Colonic mucosa (tissue), 4 donors: Measurements from ENCODE around the gene SPOCK3. TPM values are rescaled to one million over a fixed set of nuclear protein-coding genes. Genes with fewer than 3 reads are reported as not detected.

Experiments used
- DNase-seq: peaks from one replicate; pipeline ENCODE4 v3.0.0-alpha.2; 2020
- H3K27ac ChIP-seq: fragments of 200-600 bp; one replicate; pipeline ENCODE4 v1.8.0; 2021
- H3K27me3 ChIP-seq: fragments of 200-600 bp; one replicate; pipeline ENCODE4 v1.8.0; 2021
- H3K36me3 ChIP-seq: fragments of 200-600 bp; one replicate; pipeline ENCODE4 v1.8.0; 2021
- H3K4me1 ChIP-seq: fragments of 200-600 bp; one replicate; pipeline ENCODE4 v1.8.0; 2021; ENCODE audit warnings: mild to moderate bottlenecking
- H3K4me3 ChIP-seq: fragments of 200-600 bp; one replicate; pipeline ENCODE4 v1.8.0; 2021
- H3K9ac ChIP-seq, 2 donors: one replicate each; pipeline ENCODE4 v1.7.0; 2013; ENCODE audit warnings: control low read depth in 2 of 2, low read depth in 2 of 2, low read length in 2 of 2
- H3K9me3 ChIP-seq: fragments of 200-600 bp; one replicate; pipeline ENCODE4 v1.8.0; 2021
- CTCF ChIP-seq: fragments of 200-600 bp; IDR thresholded peaks from one replicate; pipeline ENCODE4 v1.8.0; 2022; ENCODE audit warnings: antibody characterized with exemption, mild to moderate bottlenecking
- intact Hi-C: fragments of 100-400 bp; cut with DNase I; formaldehyde crosslinking; loops from one replicate; pipeline ENCODE4 v1.14.1; 2022
- total RNA-seq, 2 donors: library from RNA; stranded (reverse); fragmentation: NEBNext Ultra II Directional in 1 of 2; extraction: Animal tissue kit (Norgen Biotek cat#: 25700) in 1 of 2; gene quantifications; one replicate each; pipeline ENCODE4 v1.2.1, GENCODE V29; 2021
- donor health status: healthy.
- donor health status: DM: no; HTN: no; CAD: no.
- donor health status: DM: no; HTN: no; CAD: no.

SPOCK3 gene
- total RNA-seq, 2 donors from 2014 or later: 0.77 TPM; not detected in 1

- no peak overlapping the region for H3K4me3 ChIP-seq
- H3K27me3 ChIP-seq: no peaks in the 10 kb centered on the region
- no peaks in the 10 kb centered on the region for H3K9me3 ChIP-seq
- no peak for DNase-seq
- no peaks in the 10 kb centered on the region for H3K36me3 ChIP-seq
- intact Hi-C loops: no loop called here
- H3K9ac ChIP-seq: no peak overlapping the region
- H3K27ac ChIP-seq: no peak overlapping the region
- H3K4me1 ChIP-seq: no peaks in the 10 kb centered on the region
- TF ChIP-seq CTCF: no peak
These were observed 57.4 kb downstream of the SPOCK3 start for GRCh38 chr4:167176723-167177367.

GRCh38 chr4:167171928-167172327, 62.4 kb downstream of the SPOCK3 start:
- Histone ChIP-seq H3K4me3 (no peak overlapping the region), H3K27me3 (no peaks in the 10 kb centered on the region), H3K9ac (no peak overlapping the region), H3K36me3 (no peaks in the 10 kb centered on the region), H3K27ac (no peak overlapping the region), H3K9me3 (no peaks in the 10 kb centered on the region), H3K4me1 (no peaks in the 10 kb centered on the region)
- DNase-seq: no peak
- intact Hi-C loops: no loop called here
- TF ChIP-seq CTCF: no peak

- no peak for TF ChIP-seq CTCF
- Histone ChIP-seq H3K9ac (no peak overlapping the region), H3K4me1 (no peaks in the 10 kb centered on the region), H3K36me3 (no peaks in the 10 kb centered on the region), H3K4me3 (no peak overlapping the region), H3K27me3 (no peaks in the 10 kb centered on the region), H3K9me3 (no peaks in the 10 kb centered on the region), H3K27ac (no peak overlapping the region)
- DNase-seq: no peak
- intact Hi-C loops: no loop called here
These were observed 65.7 kb downstream of the SPOCK3 start for GRCh38 chr4:167168611-167169010.

GRCh38 chr4:167150587-167150986, 83.7 kb downstream of the SPOCK3 start:
- H3K4me3 ChIP-seq: no peak overlapping the region
- TF ChIP-seq CTCF: no peak
- no peaks in the 10 kb centered on the region for H3K9me3 ChIP-seq
- no peaks in the 10 kb centered on the region for H3K36me3 ChIP-seq
- H3K27ac ChIP-seq: no peak overlapping the region
- H3K4me1 ChIP-seq: no peaks in the 10 kb centered on the region
- intact Hi-C loops: no loop called here
- DNase-seq: no peak
- H3K9ac ChIP-seq: no peak overlapping the region
- no peaks in the 10 kb centered on the region for H3K27me3 ChIP-seq

- H3K4me1 ChIP-seq: no peaks in the 10 kb centered on the region
- DNase-seq: no peak
- H3K27ac ChIP-seq: no peak overlapping the region
- H3K4me3 ChIP-seq: no peak overlapping the region
- H3K36me3 ChIP-seq: no peaks in the 10 kb centered on the region
- H3K9ac ChIP-seq: no peak overlapping the region
- no peaks in the 10 kb centered on the region for H3K27me3 ChIP-seq
- no peak for TF ChIP-seq CTCF
- H3K9me3 ChIP-seq: no peaks in the 10 kb centered on the region
- intact Hi-C loops: no loop called here
These were observed 89.7 kb downstream of the SPOCK3 start for GRCh38 chr4:167144605-167145004.
